Activated T-cell treated with anti-CD3 and anti-CD28 coated beads, Interleukin-2, amount 50 U/mL, for 4 hours (primary cell): ENCODE data around the gene PRKCQ. TPM values are rescaled to one million over a fixed set of nuclear protein-coding genes. Genes with fewer than 3 reads are reported as not detected.
"Not testable (repeated sequence)": the region's sequence is repeated elsewhere in the genome, so short reads cannot be mapped to it uniquely, and the experiment has no call there.

ENCODE experiments used
- ATAC-seq, 2 donors: fragments of 200-7000 bp; cut with Tn5 transposase; one replicate each; pipeline ENCODE4 v1.10.0; 2021
- DNase-seq: peaks from one replicate; pipeline ENCODE4 v3.0.0-alpha.2; 2020
- H3K27me3 Mint-ChIP-seq: one replicate; pipeline ENCODE4 v1.8.0; 2021; ENCODE audit warnings: low read depth, mixed read lengths
- H3K36me3 Mint-ChIP-seq: one replicate; pipeline ENCODE4 v1.8.0; 2022; ENCODE audit warnings: mixed read lengths; ENCODE audit not compliant: insufficient read depth
- H3K4me1 Mint-ChIP-seq: one replicate; pipeline ENCODE4 v1.8.0; 2021; ENCODE audit warnings: low read depth, mixed read lengths
- H3K4me3 Mint-ChIP-seq: one replicate; pipeline ENCODE4 v1.8.0; 2021; ENCODE audit warnings: mild to moderate bottlenecking, moderate library complexity, mixed read lengths
- H3K9me3 Mint-ChIP-seq: one replicate; pipeline ENCODE4 v1.8.0; 2021; ENCODE audit warnings: mixed read lengths
- total RNA-seq, 3 donors: library from RNA; stranded (reverse); gene quantifications; one replicate each; pipeline ENCODE4 v1.2.1, GENCODE V29; 2021

PRKCQ gene
- total RNA-seq, 3 donors from 2014 or later = 21.4 to 26.2 (median 22.3) TPM

- ATAC-seq (peak; percentile 62 to 75), DNase-seq (no peak)
- Mint-ChIP-seq H3K9me3 (no peaks in the 10 kb centered on the region), H3K36me3 (peaks cover 35% of the 10 kb centered on the region), H3K4me1 (peaks cover 42% of the 10 kb centered on the region), H3K27me3 (no peaks in the 10 kb centered on the region), H3K4me3 (no peak overlapping the region)
Measured at GRCh38 chr10:6493521-6494441, 86.3 kb downstream of the PRKCQ start.

GRCh38 chr10:6492896-6493295, 87.2 kb downstream of the PRKCQ start:
- Mint-ChIP-seq H3K4me3 (peak overlapping the region; percentile 76), H3K4me1 (peaks cover 33% of the 10 kb centered on the region), H3K27me3 (no peaks in the 10 kb centered on the region), H3K36me3 (peaks cover 27% of the 10 kb centered on the region), H3K9me3 (no peaks in the 10 kb centered on the region)
- ATAC-seq (no peak), DNase-seq (no peak)

- ATAC-seq = peak; percentile 12 to 62
- peaks cover 32% of the 10 kb centered on the region for H3K36me3 Mint-ChIP-seq
- H3K4me1 Mint-ChIP-seq = peaks cover 28% of the 10 kb centered on the region
- H3K27me3 Mint-ChIP-seq = no peaks in the 10 kb centered on the region
- DNase-seq = peak; percentile 28
- no peaks in the 10 kb centered on the region for H3K9me3 Mint-ChIP-seq
- H3K4me3 Mint-ChIP-seq = peak overlapping the region; percentile 76
Measured at GRCh38 chr10:6491841-6492609, 88.1 kb downstream of the PRKCQ start.

GRCh38 chr10:6490614-6491013, 89.5 kb downstream of the PRKCQ start:
- ATAC-seq (no peak), DNase-seq (no peak)
- H3K4me3 Mint-ChIP-seq = no peak overlapping the region
- peaks cover 39% of the 10 kb centered on the region for H3K36me3 Mint-ChIP-seq
- no peaks in the 10 kb centered on the region for H3K9me3 Mint-ChIP-seq
- no peaks in the 10 kb centered on the region for H3K27me3 Mint-ChIP-seq
- peaks cover 27% of the 10 kb centered on the region for H3K4me1 Mint-ChIP-seq

- H3K4me3 Mint-ChIP-seq = no peak overlapping the region
Measured at GRCh38 chr10:6487920-6488319, 92.2 kb downstream of the PRKCQ start.

GRCh38 chr10:6486309-6486708, 93.8 kb downstream of the PRKCQ start:
- peaks cover 68% of the 10 kb centered on the region for H3K36me3 Mint-ChIP-seq
- H3K9me3 Mint-ChIP-seq = no peaks in the 10 kb centered on the region
- H3K27me3 Mint-ChIP-seq = no peaks in the 10 kb centered on the region
- DNase-seq (no peak), ATAC-seq (no peak)
- peaks cover 42% of the 10 kb centered on the region for H3K4me1 Mint-ChIP-seq
- no peak overlapping the region for H3K4me3 Mint-ChIP-seq

More at GRCh38 chr10:6487920-6488319, 92.2 kb downstream of the PRKCQ start:
- ATAC-seq = no peak
- Mint-ChIP-seq H3K36me3 (peaks cover 63% of the 10 kb centered on the region), H3K4me1 (peaks cover 48% of the 10 kb centered on the region), H3K9me3 (no peaks in the 10 kb centered on the region), H3K27me3 (no peaks in the 10 kb centered on the region)
- DNase-seq = no peak

GRCh38 chr10:6482737-6483357, 97.2 kb downstream of the PRKCQ start:
- DNase-seq (no peak), ATAC-seq (no peak)
- Mint-ChIP-seq H3K4me3 (no peak overlapping the region), H3K9me3 (no peaks in the 10 kb centered on the region), H3K27me3 (no peaks in the 10 kb centered on the region), H3K36me3 (peaks cover 71% of the 10 kb centered on the region), H3K4me1 (peaks cover 39% of the 10 kb centered on the region)

GRCh38 chr10:6478722-6479121, 101.4 kb downstream of the PRKCQ start:
- peaks cover 53% of the 10 kb centered on the region for H3K36me3 Mint-ChIP-seq
- no peaks in the 10 kb centered on the region for H3K27me3 Mint-ChIP-seq
- H3K4me3 Mint-ChIP-seq = no peak overlapping the region
- ATAC-seq (no peak), DNase-seq (no peak)
- no peaks in the 10 kb centered on the region for H3K9me3 Mint-ChIP-seq
- peaks cover 52% of the 10 kb centered on the region for H3K4me1 Mint-ChIP-seq

GRCh38 chr10:6476989-6477388, 103.1 kb downstream of the PRKCQ start:
- no peak for ATAC-seq
- Mint-ChIP-seq H3K27me3 (no peaks in the 10 kb centered on the region), H3K36me3 (peaks cover 40% of the 10 kb centered on the region), H3K9me3 (no peaks in the 10 kb centered on the region), H3K4me3 (no peak overlapping the region), H3K4me1 (peaks cover 51% of the 10 kb centered on the region)
- DNase-seq = no peak

GRCh38 chr10:6474871-6475270, 105.2 kb downstream of the PRKCQ start:
- DNase-seq (no peak), ATAC-seq (no peak)
- H3K4me3 Mint-ChIP-seq = no peak overlapping the region
- H3K36me3 Mint-ChIP-seq = peaks cover 42% of the 10 kb centered on the region
- H3K9me3 Mint-ChIP-seq = no peaks in the 10 kb centered on the region
- peaks cover 59% of the 10 kb centered on the region for H3K4me1 Mint-ChIP-seq
- H3K27me3 Mint-ChIP-seq = no peaks in the 10 kb centered on the region

- Mint-ChIP-seq H3K27me3 (no peaks in the 10 kb centered on the region), H3K36me3 (peaks cover 42% of the 10 kb centered on the region), H3K4me1 (peaks cover 60% of the 10 kb centered on the region), H3K4me3 (peak overlapping the region; percentile 73), H3K9me3 (no peaks in the 10 kb centered on the region)
- DNase-seq (no peak), ATAC-seq (peak; percentile 76 to 83)
Measured at GRCh38 chr10:6473901-6474370, 106.1 kb downstream of the PRKCQ start.

- DNase-seq (peak; percentile 38), ATAC-seq (peak; percentile 79 to 86)
- Mint-ChIP-seq H3K9me3 (no peaks in the 10 kb centered on the region), H3K36me3 (peaks cover 37% of the 10 kb centered on the region), H3K27me3 (no peaks in the 10 kb centered on the region), H3K4me1 (peaks cover 60% of the 10 kb centered on the region), H3K4me3 (peak overlapping the region; percentile 42)
Measured at GRCh38 chr10:6473430-6473829, 106.6 kb downstream of the PRKCQ start.

GRCh38 chr10:6472710-6473005, 107.4 kb downstream of the PRKCQ start:
- Mint-ChIP-seq H3K4me1 (peaks cover 60% of the 10 kb centered on the region), H3K36me3 (peaks cover 33% of the 10 kb centered on the region)
- not testable (repeated sequence) for ATAC-seq, DNase-seq, H3K9me3 Mint-ChIP-seq, H3K4me3 Mint-ChIP-seq, H3K27me3 Mint-ChIP-seq

GRCh38 chr10:6470894-6471618, 109.0 kb downstream of the PRKCQ start:
- H3K36me3 Mint-ChIP-seq = peaks cover 39% of the 10 kb centered on the region
- peaks cover 60% of the 10 kb centered on the region for H3K4me1 Mint-ChIP-seq
- H3K9me3 Mint-ChIP-seq = no peaks in the 10 kb centered on the region
- H3K4me3 Mint-ChIP-seq = no peak overlapping the region
- no peak for ATAC-seq
- DNase-seq = no peak
- H3K27me3 Mint-ChIP-seq = no peaks in the 10 kb centered on the region
